ENCODE measurements around the gene NOD2.

DNA sequence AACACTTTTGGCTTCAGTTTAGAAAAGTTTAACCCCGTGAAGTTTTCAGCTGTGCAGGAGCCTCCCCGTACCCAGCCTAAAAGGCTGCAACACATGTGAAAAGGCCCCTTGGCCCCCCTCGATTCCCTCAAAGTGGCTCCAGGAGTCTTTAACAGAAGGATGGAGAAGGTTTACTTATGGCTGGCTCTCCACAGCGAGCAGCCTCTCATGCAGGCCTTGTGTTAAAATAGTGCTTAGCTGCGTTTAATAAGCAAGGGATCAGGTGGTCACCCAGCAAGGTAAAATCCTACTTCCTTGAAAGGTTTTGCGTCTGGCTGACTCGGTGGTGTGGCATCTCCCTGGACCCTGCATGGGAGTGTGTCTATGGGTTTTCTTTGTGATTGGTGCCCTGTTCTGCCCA, 40.1 kb downstream of the NOD2 start:
- no peak for TF ChIP-seq NR2C2 (CRISPR knock-in tag; IDR thresholded peaks at IDR 0.05; ENCODE audit: borderline replicate concordance)
- TF ChIP-seq MEIS1 (CRISPR knock-in tag; IDR thresholded peaks at IDR 0.05; ENCODE audit: borderline replicate concordance): no peak
- TF ChIP-seq MXI1 (IDR thresholded peaks at IDR 0.05; ENCODE audit: borderline replicate concordance, low read depth, low read length): no peak
- TF ChIP-seq GABPB1 (CRISPR knock-in tag; IDR thresholded peaks at IDR 0.05): no peak
- TF ChIP-seq, protein P1, sequence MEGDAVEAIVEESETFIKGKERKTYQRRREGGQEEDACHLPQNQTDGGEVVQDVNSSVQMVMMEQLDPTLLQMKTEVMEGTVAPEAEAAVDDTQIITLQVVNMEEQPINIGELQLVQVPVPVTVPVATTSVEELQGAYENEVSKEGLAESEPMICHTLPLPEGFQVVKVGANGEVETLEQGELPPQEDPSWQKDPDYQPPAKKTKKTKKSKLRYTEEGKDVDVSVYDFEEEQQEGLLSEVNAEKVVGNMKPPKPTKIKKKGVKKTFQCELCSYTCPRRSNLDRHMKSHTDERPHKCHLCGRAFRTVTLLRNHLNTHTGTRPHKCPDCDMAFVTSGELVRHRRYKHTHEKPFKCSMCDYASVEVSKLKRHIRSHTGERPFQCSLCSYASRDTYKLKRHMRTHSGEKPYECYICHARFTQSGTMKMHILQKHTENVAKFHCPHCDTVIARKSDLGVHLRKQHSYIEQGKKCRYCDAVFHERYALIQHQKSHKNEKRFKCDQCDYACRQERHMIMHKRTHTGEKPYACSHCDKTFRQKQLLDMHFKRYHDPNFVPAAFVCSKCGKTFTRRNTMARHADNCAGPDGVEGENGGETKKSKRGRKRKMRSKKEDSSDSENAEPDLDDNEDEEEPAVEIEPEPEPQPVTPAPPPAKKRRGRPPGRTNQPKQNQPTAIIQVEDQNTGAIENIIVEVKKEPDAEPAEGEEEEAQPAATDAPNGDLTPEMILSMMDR (CRISPR knock-in tag; IDR thresholded peaks at IDR 0.05): no peak

Measured in HepG2 (cell line).